Germinal center (tissue), 1 donor: ENCODE measurements around the gene TAF11L14.
A peak's percentile ranks its signal among the peaks of the same experiment; 100 is the strongest.
"Not testable (repeated sequence)": the region's sequence is repeated elsewhere in the genome, so short reads cannot be mapped to it uniquely, and the experiment has no call there.

Experiments used
- DNase-seq: peaks from one replicate; pipeline ENCODE4 v3.0.0; 2012; ENCODE audit warnings: mixed read lengths, low spot score

The TAF11L14 gene

GRCh38 chr5:17634160-17634559 is at the start of gene TAF11L14:
Gene TAF11L14, plus strand, starts transcription at chr5:17634460.
- no peak for DNase-seq

GRCh38 chr5:17585658-17586057 is 48.6 kb upstream of the TAF11L14 start, which contains the start of gene TAF11L7:
Gene TAF11L7, minus strand, starts transcription at chr5:17585758.
- DNase-seq, result not testable (repeated sequence)

GRCh38 chr5:17590860-17591259 is 43.4 kb upstream of the TAF11L14 start, which contains the start of gene TAF11L8:
Gene TAF11L8, minus strand, starts transcription at chr5:17590960.
- not testable (repeated sequence) for DNase-seq

GRCh38 chr5:17594255-17594654 is 40.0 kb upstream of the TAF11L14 start, which contains the start of gene TAF11L9:
Gene TAF11L9, minus strand, starts transcription at chr5:17594394.
- not testable (repeated sequence) for DNase-seq

GRCh38 chr5:17597728-17598127 is 36.5 kb upstream of the TAF11L14 start, which contains the start of gene TAF11L10:
Gene TAF11L10, minus strand, starts transcription at chr5:17597828.
- not testable (repeated sequence) for DNase-seq

- DNase-seq, result not testable (repeated sequence)
These were observed 30.4 kb upstream of the TAF11L14 start, which contains the start of gene TAF11L11 for GRCh38 chr5:17603880-17604279. Gene TAF11L11, plus strand, starts transcription at chr5:17604183.

- no peak for DNase-seq
These were observed 29.3 kb upstream of the TAF11L14 start for GRCh38 chr5:17604951-17605350.

- not testable (repeated sequence) for DNase-seq
These were observed 26.8 kb upstream of the TAF11L14 start for GRCh38 chr5:17607461-17607860.

GRCh38 chr5:17610092-17610491 is 24.2 kb upstream of the TAF11L14 start, which contains the start of gene TAF11L12:
Gene TAF11L12, plus strand, starts transcription at chr5:17610392.
- DNase-seq, result not testable (repeated sequence)

- DNase-seq, result no peak
These were observed 19.2 kb upstream of the TAF11L14 start for GRCh38 chr5:17614872-17615605.

- DNase-seq, result no peak
These were observed 14.9 kb upstream of the TAF11L14 start for GRCh38 chr5:17619354-17619753.

- DNase-seq, result peak; percentile 2
These were observed 13.6 kb upstream of the TAF11L14 start for GRCh38 chr5:17620627-17621026.

- no peak for DNase-seq
These were observed 8.6 kb upstream of the TAF11L14 start for GRCh38 chr5:17625686-17626085.

GRCh38 chr5:17631788-17632187 is 2.5 kb upstream of the TAF11L14 start, which contains the start of gene TAF11L13:
Gene TAF11L13, plus strand, starts transcription at chr5:17632088.
- not testable (repeated sequence) for DNase-seq

- DNase-seq, result not testable (repeated sequence)
These were observed 15.0 kb downstream of the TAF11L14 start for GRCh38 chr5:17649232-17649631.

GRCh38 chr5:17655201-17655759 is 21.0 kb downstream of the TAF11L14 start:
- DNase-seq, result not testable (repeated sequence)

- DNase-seq, result no peak
These were observed 21.7 kb downstream of the TAF11L14 start for GRCh38 chr5:17655921-17656320.

GRCh38 chr5:17663182-17663581 is 28.9 kb downstream of the TAF11L14 start:
- DNase-seq, result no peak

GRCh38 chr5:17665836-17666235 is 31.6 kb downstream of the TAF11L14 start:
- DNase-seq, result no peak

GRCh38 chr5:17666726-17667235 is 32.5 kb downstream of the TAF11L14 start:
- no peak for DNase-seq

- DNase-seq, result no peak
These were observed 36.1 kb downstream of the TAF11L14 start for GRCh38 chr5:17670353-17670752.

GRCh38 chr5:17678751-17679324 is 44.6 kb downstream of the TAF11L14 start:
- no peak for DNase-seq
